Nephron progenitor cell (in vitro differentiated cells): ENCODE data around the gene LMCD1.

Experiments used
- DNase-seq: peaks from one replicate; pipeline ENCODE4 v3.0.0; 2021
- H3K27ac Mint-ChIP-seq: 2 replicates; pipeline ENCODE4 v1.8.0; 2021; ENCODE audit warnings: mild to moderate bottlenecking, moderate library complexity, mixed read lengths
- H3K27me3 Mint-ChIP-seq: 2 replicates; pipeline ENCODE4 v1.8.0; 2021; ENCODE audit warnings: mild to moderate bottlenecking, low read depth, mixed read lengths; ENCODE audit not compliant: poor library complexity
- H3K36me3 Mint-ChIP-seq: 2 replicates; pipeline ENCODE4 v1.8.0; 2021; ENCODE audit warnings: low read depth, mixed read lengths
- H3K4me1 Mint-ChIP-seq: 2 replicates; pipeline ENCODE4 v1.8.0; 2021; ENCODE audit warnings: mixed read lengths
- H3K4me3 Mint-ChIP-seq: 2 replicates; pipeline ENCODE4 v1.8.0; 2021; ENCODE audit warnings: mild to moderate bottlenecking, moderate library complexity, mixed read lengths
- H3K9me3 Mint-ChIP-seq: 2 replicates; pipeline ENCODE4 v1.8.0; 2021; ENCODE audit warnings: mild to moderate bottlenecking, moderate library complexity, mixed read lengths
- CTCF ChIP-seq: fragments of 200-600 bp; sonication (generic); IDR thresholded peaks from 2 replicates; pipeline ENCODE4 v1.5.0; 2021; ENCODE audit warnings: antibody characterized with exemption

Gene LMCD1

GRCh38 chr3:8532251-8532871 is 30.7 kb downstream of the LMCD1 start:
- Mint-ChIP-seq H3K9me3 (peaks cover 7% of the 10 kb centered on the region), H3K27me3 (no peaks in the 10 kb centered on the region), H3K36me3 (peaks cover 15% of the 10 kb centered on the region), H3K4me1 (peaks cover 67% of the 10 kb centered on the region), H3K4me3 (no peak overlapping the region), H3K27ac (no peak overlapping the region)
- DNase-seq: no peak
- no peak for TF ChIP-seq CTCF

GRCh38 chr3:8536096-8537056 is 34.8 kb downstream of the LMCD1 start:
- H3K4me3 Mint-ChIP-seq: no peak overlapping the region
- peaks cover 3% of the 10 kb centered on the region for H3K27me3 Mint-ChIP-seq
- DNase-seq: no peak
- peak overlapping the region; percentile 45 for H3K27ac Mint-ChIP-seq
- no peak for TF ChIP-seq CTCF
- H3K9me3 Mint-ChIP-seq: peaks cover 7% of the 10 kb centered on the region
- peaks cover 73% of the 10 kb centered on the region for H3K4me1 Mint-ChIP-seq
- H3K36me3 Mint-ChIP-seq: peaks cover 29% of the 10 kb centered on the region

- Mint-ChIP-seq H3K27ac (no peak overlapping the region), H3K36me3 (peaks cover 29% of the 10 kb centered on the region), H3K9me3 (peaks cover 7% of the 10 kb centered on the region), H3K4me3 (no peak overlapping the region), H3K27me3 (peaks cover 3% of the 10 kb centered on the region), H3K4me1 (peaks cover 74% of the 10 kb centered on the region)
- no peak for TF ChIP-seq CTCF
- DNase-seq: no peak
Measured at GRCh38 chr3:8537440-8537839, 35.8 kb downstream of the LMCD1 start.

- Mint-ChIP-seq H3K27ac (no peak overlapping the region), H3K36me3 (peaks cover 29% of the 10 kb centered on the region), H3K27me3 (peaks cover 3% of the 10 kb centered on the region), H3K4me3 (no peak overlapping the region), H3K4me1 (peaks cover 76% of the 10 kb centered on the region), H3K9me3 (peaks cover 7% of the 10 kb centered on the region)
- TF ChIP-seq CTCF: no peak
- no peak for DNase-seq
Measured at GRCh38 chr3:8538223-8538622, 36.6 kb downstream of the LMCD1 start.

- Mint-ChIP-seq H3K27ac (peak overlapping the region; percentile 53), H3K4me1 (peaks cover 78% of the 10 kb centered on the region), H3K4me3 (peak overlapping the region; percentile 17), H3K27me3 (peaks cover 3% of the 10 kb centered on the region), H3K9me3 (peaks cover 7% of the 10 kb centered on the region), H3K36me3 (peaks cover 29% of the 10 kb centered on the region)
- no peak for TF ChIP-seq CTCF
- DNase-seq: no peak
Measured at GRCh38 chr3:8538913-8539312, 37.3 kb downstream of the LMCD1 start.
